Stomach (tissue), 4 donors: ENCODE measurements around the gene KCNIP3.

Experiments used
- POLR2AphosphoS5 ChIP-seq, 3 donors: sonication (generic); formaldehyde crosslinking; IDR thresholded peaks; one replicate each; pipeline ENCODE4 v1.6.1; 2016; ENCODE audit warnings: antibody characterized with exemption in 3 of 3
- TF ChIP-seq, protein P1 (sequence below), 7 experiments: fragments of 450-650 bp in 4 of 7; fragments of 200-600 bp in 3 of 7; sonication (generic) in 3 of 7; IDR thresholded peaks; one replicate each; pipeline ENCODE4 v1.5.1; 2016 to 2019; ENCODE audit warnings: antibody characterized with exemption in 7 of 7, control low read depth in 2 of 7, mild to moderate bottlenecking in 1 of 7

DNA sequence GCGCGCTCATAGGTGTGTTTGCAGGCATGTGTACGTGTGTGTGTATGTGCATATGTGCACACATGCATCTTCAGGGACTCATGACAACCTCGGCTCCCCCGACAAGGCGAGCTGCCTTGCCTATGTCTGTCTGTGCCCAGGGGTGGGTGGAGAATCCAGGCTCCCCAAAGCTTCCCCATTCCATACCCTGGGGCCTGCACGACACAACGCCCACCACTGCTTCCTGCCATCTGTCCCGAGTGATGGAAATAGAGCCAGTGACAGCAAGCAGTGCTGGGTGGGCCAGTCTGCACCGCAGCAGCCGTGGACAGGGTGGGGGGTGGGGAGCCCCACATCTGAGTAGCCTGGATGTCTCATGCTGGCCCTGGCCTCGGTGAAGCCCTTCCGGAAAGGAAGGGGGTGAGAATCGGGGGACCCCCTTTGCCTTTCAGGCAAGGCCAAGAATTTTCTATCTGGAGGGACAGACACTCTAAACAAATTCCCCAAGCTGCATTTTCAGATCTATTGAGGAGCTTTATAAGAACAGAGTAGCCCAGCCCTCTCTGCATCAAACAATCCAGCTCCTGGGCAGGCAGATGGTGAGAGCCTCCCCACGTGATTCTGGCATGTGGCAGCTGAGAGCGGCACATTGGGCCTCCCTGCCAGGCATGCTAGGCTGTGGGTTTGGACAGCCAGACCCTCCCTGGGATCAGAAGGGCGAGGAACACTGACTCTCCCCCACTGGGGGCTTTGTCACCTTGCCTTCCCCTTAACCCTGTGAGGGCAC lies 4.9 kb downstream of the KCNIP3 start:
- TF ChIP-seq, protein P1, sequence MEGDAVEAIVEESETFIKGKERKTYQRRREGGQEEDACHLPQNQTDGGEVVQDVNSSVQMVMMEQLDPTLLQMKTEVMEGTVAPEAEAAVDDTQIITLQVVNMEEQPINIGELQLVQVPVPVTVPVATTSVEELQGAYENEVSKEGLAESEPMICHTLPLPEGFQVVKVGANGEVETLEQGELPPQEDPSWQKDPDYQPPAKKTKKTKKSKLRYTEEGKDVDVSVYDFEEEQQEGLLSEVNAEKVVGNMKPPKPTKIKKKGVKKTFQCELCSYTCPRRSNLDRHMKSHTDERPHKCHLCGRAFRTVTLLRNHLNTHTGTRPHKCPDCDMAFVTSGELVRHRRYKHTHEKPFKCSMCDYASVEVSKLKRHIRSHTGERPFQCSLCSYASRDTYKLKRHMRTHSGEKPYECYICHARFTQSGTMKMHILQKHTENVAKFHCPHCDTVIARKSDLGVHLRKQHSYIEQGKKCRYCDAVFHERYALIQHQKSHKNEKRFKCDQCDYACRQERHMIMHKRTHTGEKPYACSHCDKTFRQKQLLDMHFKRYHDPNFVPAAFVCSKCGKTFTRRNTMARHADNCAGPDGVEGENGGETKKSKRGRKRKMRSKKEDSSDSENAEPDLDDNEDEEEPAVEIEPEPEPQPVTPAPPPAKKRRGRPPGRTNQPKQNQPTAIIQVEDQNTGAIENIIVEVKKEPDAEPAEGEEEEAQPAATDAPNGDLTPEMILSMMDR (IDR thresholded peaks at IDR 0.05) = no peak
- TF ChIP-seq POLR2AphosphoS5 (IDR thresholded peaks at IDR 0.05) = no peak
